Astrocyte of the cerebellum (primary cell): Measurements from ENCODE around the gene KIF24.
"Not testable (repeated sequence)": the region's sequence is repeated elsewhere in the genome, so short reads cannot be mapped to it uniquely, and the experiment has no call there.

Source experiments
- DNase-seq: peaks from one replicate; pipeline ENCODE4 v3.0.0-alpha.2; 2011; ENCODE audit warnings: low read depth
- H3K4me3 ChIP-seq: 2 replicates; pipeline ENCODE4 v1.5.1; 2011; ENCODE audit warnings: mild to moderate bottlenecking, low read depth, low read length, moderate library complexity
- in situ Hi-C: cut with HindIII; loops from 2 replicates; pipeline ENCODE4 v1.10.0; 2017; ENCODE audit warnings: low sequenced_read_pairs
- TF ChIP-seq, protein P1 (sequence below): IDR thresholded peaks from 2 replicates; pipeline ENCODE4 v1.5.1; 2012; ENCODE audit warnings: low read length, low read depth, moderate library complexity, mild to moderate bottlenecking; ENCODE audit errors: missing control alignments

The KIF24 gene

DNA sequence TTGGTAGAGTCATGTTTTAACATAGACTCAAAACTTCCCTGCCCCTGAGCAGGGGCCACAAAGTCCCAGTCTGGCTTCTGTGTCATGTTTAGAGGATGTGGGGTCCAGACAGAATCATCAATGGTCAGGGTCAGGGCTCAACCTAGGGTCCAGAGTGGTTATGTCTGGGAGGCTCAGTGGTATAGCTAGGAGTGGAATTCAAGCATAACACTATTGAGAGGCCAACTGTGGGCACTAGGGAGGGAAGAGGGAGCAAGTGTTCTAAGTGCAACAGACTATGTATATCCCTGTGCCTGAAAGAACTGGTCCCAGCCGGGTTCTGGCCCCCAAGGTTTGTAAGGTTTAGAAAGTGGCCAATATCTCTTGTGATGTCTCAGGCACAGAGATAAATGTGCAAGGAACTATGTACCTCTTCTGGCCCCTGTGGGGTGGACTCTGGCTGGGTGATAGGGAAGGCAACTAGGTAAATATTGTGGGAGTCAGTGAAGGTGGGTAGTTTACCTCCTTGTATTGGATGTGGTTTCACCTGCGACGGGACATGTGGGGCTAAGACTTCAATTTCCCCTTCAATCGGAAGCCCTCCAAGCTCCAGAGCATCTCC lies 33.6 kb upstream of the KIF24 start:
- TF ChIP-seq, protein P1, sequence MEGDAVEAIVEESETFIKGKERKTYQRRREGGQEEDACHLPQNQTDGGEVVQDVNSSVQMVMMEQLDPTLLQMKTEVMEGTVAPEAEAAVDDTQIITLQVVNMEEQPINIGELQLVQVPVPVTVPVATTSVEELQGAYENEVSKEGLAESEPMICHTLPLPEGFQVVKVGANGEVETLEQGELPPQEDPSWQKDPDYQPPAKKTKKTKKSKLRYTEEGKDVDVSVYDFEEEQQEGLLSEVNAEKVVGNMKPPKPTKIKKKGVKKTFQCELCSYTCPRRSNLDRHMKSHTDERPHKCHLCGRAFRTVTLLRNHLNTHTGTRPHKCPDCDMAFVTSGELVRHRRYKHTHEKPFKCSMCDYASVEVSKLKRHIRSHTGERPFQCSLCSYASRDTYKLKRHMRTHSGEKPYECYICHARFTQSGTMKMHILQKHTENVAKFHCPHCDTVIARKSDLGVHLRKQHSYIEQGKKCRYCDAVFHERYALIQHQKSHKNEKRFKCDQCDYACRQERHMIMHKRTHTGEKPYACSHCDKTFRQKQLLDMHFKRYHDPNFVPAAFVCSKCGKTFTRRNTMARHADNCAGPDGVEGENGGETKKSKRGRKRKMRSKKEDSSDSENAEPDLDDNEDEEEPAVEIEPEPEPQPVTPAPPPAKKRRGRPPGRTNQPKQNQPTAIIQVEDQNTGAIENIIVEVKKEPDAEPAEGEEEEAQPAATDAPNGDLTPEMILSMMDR, result no peak
- H3K4me3 ChIP-seq, result no peak overlapping the region
- in situ Hi-C loops, result no loop called here
- DNase-seq, result no peak

DNA sequence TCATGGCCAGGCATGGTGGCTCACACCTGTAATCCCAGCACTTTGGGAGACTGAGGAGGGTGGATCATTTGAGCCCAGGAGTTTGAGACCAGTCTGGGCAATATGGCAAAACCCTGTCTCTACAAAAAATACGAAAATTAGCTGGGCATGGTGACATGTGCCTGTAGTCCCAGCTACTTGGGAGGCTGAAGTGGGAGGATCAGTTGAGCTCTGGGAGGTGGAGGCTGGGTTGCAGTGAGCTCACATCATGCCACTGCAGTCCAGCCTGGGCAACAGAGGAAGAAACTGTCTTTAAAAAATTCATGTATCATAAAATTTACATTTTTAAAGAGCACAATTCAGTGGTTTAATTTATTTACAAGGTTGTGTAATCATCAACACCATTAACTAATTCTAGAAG lies 23.9 kb upstream of the KIF24 start:
- DNase-seq, in situ Hi-C loops, H3K4me3 ChIP-seq: not testable (repeated sequence)

DNA sequence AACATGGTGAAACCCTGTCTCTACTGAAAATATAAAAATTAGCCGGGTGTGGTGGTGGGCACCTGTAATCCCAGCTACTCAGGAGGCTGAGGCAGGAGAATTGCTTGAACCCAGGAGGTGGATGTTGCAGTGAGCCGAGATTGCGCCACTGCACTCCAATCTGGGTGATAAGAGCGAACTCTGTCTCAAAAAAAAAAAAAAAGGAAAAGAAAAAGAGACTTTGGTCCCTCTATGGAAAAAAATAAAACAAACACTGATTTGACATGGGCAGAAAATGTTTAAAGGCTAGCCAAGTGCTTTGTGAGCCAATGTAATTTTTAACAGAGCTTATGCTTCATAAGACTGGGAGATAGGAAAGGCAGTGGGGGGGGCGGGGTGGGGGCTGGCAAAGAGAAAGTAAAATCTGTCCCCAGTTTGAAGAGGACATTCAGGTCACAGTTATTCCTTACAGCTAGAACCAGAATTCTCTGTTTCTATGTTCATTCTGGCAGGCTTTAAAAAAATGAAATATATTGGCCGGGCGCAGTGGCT lies 23.1 kb upstream of the KIF24 start:
- H3K4me3 ChIP-seq, DNase-seq, in situ Hi-C loops: not testable (repeated sequence)

DNA sequence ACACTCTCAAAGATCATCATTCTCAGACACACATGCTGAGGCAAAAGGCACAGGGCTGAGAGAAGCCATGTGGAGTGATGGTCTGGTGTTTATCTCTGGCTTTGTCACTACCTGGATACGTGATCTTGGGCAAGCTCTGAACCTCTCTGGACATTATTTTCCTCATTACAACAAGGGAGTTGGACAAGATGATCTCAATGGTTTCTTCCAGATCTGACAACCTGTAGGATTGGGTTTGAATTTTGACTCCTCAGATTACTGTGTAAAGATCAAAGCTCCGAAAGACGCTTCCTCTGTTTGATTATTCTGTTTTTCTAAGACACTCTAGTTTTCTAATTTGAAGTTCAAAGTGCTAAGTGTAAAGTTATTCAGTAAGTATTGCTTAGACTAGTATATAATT lies 20.3 kb upstream of the KIF24 start:
- in situ Hi-C loops, result no loop called here
- H3K4me3 ChIP-seq, result no peak overlapping the region
- TF ChIP-seq, protein P1, result no peak
- DNase-seq, result no peak

DNA sequence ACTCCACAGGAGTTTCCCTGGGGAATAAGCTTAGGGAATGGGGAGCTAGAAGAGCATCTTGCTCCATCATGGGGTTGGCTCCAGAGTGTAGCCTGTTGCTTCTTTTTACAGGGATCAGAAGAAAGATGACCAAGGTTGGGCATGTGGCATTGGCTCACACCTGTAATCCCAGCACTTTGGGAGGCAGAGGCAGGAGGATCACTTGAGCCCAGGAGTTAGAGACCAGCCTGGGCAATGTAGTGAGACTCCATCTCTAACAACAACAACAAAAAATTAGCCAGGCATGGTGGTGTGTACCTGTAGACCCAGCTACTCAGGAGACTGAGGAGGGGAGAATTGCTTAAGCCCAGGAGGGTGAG lies 18.7 kb upstream of the KIF24 start:
- DNase-seq, result no peak
- in situ Hi-C loops, result no loop called here
- H3K4me3 ChIP-seq, result no peak overlapping the region
- TF ChIP-seq, protein P1, result no peak

DNA sequence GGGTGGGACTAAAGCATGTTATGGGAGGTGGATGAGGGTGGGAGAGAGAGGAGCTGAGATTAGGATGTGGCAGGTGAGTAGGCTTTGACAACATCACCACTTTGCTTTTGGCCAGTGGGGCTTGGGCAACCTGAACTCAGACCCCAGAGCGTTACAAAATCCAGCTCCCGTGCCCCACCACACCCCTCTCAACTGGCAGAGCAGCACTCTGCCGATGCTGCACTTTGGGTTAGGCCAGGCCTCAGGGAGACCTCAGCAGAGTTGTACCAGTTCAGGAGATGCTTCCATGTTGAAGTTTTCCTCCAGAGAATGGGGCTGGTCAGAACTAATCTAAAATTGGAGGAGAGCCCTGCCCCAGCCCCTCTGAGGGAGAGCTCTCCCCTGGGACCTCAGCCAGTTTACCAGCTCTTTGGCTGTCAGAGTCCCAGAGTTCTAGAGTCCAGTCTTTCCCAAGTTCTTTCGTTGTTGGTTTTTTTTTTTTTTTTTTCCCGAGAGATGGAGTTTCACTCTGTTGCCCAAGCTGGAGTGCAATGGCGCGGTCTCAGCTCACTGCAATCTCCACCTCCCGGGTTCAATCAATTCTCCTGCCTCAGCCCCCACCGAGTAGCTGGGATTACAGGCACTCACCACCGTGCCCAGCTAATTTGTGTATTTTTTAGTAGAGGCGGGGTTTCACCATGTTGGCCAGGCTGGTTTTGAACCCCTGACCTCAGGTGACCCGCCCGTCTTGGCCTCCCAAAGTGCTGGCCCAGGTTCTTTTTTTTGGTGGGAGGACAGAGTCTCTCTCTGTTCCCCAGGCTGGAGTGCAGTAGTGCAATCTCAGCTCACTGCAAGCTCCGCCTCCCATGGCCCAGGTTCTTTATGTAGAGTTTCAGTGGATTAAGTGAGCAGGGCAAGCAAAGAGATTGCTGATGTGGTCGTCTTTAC lies 18.1 kb upstream of the KIF24 start:
- no peak for DNase-seq
- in situ Hi-C loops, result no loop called here
- TF ChIP-seq, protein P1, result no peak
- H3K4me3 ChIP-seq, result no peak overlapping the region

DNA sequence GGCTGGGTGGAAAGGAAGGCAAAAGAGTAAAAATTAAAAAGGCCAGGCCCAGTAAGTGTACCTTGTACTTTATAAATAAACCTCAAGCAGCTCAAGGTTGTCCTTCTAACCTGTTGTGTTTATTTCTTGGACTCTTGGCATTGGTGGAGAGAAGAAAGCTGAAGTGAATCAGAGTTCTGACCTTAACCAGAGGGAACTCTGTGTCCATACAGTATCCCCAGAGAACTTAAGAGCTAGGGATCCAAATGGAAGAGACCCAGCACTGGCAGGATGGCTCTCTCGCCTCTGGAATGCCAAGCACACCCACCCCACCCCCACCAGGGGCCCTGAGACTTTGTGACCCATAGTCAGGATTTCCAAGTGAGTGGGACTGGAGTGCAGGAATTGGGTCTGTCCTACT lies 14.5 kb upstream of the KIF24 start:
- in situ Hi-C loops, result no loop called here
- DNase-seq, result no peak
- TF ChIP-seq, protein P1, result no peak
- H3K4me3 ChIP-seq, result no peak overlapping the region
